ENCODE data around the gene USP44. TPM values are rescaled to one million over a fixed set of nuclear protein-coding genes. Genes with fewer than 3 reads are reported as not detected.

The USP44 gene
- total RNA-seq, 4 donors from 2014 or later, result 0.19 to 5.9 (median 0.50) TPM

DNA sequence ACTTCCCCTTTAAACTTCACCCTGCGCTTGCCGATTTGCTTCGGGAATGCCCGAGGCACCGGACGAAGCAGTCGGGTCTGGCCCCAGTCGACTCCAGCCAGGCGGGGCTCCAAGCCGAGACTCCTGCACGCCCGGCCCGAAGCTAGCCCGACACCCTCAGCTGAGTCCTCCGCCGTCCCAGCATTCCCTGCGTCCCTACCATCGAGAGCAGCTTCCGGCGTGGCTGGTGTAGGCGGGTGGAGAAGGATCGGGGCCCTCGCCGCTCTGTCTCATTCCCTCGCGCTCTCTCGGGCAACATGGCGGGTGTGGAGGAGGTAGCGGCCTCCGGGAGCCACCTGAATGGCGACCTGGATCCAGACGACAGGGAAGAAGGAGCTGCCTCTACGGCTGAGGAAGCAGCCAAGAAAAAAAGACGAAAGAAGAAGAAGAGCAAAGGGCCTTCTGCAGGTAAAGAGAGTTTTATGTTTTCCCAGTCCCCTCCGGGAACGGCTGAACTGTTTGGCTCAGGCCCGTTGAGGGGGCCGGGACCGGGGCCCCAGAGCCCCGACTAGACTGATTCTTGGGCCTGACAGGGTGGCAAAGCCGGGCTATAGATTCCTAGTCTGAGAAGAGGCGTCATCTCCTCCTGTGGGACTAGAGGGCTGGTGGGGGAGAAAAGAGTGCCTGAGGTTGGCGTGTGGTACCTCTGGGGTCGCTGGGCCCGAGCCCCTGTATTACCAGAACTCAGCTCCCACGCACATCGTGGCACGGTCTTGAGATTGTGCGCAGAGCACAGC lies 77.2 kb downstream of the USP44 start, which contains the start of gene METAP2:
TSS of gene METAP2 (plus strand) at position 269 of the 776 bp plus-strand sequence. CDS start at position 297, 28 bp downstream.
- WGBS, 2 donors, result 0% methylated on average over 7 to 17 of the region's 49 CpGs

DNA sequence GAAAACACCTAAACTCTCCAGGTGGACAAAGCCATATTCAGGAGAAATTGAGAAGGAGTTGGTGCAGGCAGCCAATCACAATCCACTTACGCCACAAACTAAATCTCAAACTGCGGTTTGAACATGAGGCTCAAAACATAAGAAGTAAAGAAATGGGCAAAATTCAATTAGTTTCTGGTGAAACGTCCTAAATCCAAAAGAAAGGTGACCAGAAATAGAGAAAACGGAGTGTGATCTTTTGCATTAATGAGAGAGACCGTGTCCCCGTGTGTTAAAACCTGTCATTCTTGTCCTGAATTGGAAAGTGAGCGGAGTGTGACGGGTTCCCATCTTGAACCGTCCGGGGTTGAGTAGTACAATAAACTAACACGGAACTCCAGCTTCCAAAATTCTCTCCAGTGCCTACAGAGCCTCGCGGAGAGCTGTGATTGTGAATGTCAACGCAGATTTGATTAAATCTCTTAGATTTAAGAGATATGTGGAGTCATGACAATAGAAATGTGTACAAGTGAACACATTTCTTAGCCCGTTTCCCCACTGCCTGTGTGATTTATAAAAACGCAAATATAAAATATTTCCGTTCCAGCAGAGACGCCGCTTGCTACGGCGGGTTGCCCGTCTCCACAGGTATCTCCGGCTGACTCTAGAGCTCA lies 77.9 kb downstream of the USP44 start:
- peaks cover 0 to 26% (median 10%) of the 10 kb centered on the region in 3 donors for H3K36me3 ChIP-seq
- 0% methylated on average over 22 to 23 of the region's 23 CpGs for WGBS, 2 donors
- peaks cover 0 to 45% (median 11%) of the 10 kb centered on the region in 3 donors for H3K4me1 ChIP-seq
- peak overlapping the region; percentile 94 to 96 (median 95) for H3K27ac ChIP-seq
- no peak for DNase-seq
- H3K9me3 ChIP-seq, result no peaks in the 10 kb centered on the region
- H3K27me3 ChIP-seq, result no peaks in the 10 kb centered on the region
- no peak for TF ChIP-seq POLR2A (IDR thresholded peaks at IDR 0.05)
- TF ChIP-seq, protein P1, sequence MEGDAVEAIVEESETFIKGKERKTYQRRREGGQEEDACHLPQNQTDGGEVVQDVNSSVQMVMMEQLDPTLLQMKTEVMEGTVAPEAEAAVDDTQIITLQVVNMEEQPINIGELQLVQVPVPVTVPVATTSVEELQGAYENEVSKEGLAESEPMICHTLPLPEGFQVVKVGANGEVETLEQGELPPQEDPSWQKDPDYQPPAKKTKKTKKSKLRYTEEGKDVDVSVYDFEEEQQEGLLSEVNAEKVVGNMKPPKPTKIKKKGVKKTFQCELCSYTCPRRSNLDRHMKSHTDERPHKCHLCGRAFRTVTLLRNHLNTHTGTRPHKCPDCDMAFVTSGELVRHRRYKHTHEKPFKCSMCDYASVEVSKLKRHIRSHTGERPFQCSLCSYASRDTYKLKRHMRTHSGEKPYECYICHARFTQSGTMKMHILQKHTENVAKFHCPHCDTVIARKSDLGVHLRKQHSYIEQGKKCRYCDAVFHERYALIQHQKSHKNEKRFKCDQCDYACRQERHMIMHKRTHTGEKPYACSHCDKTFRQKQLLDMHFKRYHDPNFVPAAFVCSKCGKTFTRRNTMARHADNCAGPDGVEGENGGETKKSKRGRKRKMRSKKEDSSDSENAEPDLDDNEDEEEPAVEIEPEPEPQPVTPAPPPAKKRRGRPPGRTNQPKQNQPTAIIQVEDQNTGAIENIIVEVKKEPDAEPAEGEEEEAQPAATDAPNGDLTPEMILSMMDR (IDR thresholded peaks at IDR 0.05), result no peak
- H3K4me3 ChIP-seq, result peak overlapping the region; percentile 68 to 86 (median 81)
- intact Hi-C loops (cut with DNase I), result no loop called here

More for the DNA sequence above, 77.2 kb downstream of the USP44 start, which contains the start of gene METAP2:
- peaks cover 0 to 33% (median 11%) of the 10 kb centered on the region in 3 donors for H3K36me3 ChIP-seq
- H3K4me1 ChIP-seq, result peaks cover 0 to 52% (median 11%) of the 10 kb centered on the region in 3 donors
- TF ChIP-seq POLR2A (IDR thresholded peaks at IDR 0.05), result peak in 3 of 4 donors; percentile 31 to 94 (median 93)
- TF ChIP-seq, protein P1 (IDR thresholded peaks at IDR 0.05), result peak in 2 of 6 experiments; percentile 4 to 11
- peak within 1 kb of the TSS; percentile 94 to 96 (median 95) for H3K27ac ChIP-seq
- no peaks in the 10 kb centered on the region for H3K9me3 ChIP-seq
- intact Hi-C loops (cut with DNase I), result no loop called here
- no peaks in the 10 kb centered on the region for H3K27me3 ChIP-seq
- H3K4me3 ChIP-seq, result peak within 1 kb of the TSS; percentile 68 to 86 (median 81)
- DNase-seq, result peak; percentile 75

DNA sequence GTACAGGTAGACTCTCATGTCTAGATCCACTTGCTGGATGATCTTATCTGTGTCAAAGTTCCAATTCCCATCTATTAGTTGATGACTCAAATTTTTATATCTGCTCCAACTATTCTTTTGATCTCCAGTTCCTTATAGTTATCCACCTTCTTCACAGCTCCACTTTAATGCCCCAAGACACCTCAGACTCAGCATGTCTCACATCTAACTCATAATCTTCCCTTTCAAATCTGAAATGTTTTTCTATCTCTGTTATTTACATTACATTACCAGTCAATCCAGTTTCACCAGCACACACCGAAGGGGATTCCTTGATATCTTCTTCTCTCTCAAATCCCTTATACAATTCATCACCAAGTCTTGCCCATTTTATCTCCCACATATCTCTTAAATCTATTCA lies 81.0 kb downstream of the USP44 start:
- intact Hi-C loops (cut with DNase I), result no loop called here
- no peak overlapping the region for H3K27ac ChIP-seq
- H3K36me3 ChIP-seq, result no peaks in the 10 kb centered on the region
- no peak for TF ChIP-seq POLR2A (IDR thresholded peaks at IDR 0.05)
- TF ChIP-seq, protein P1 (IDR thresholded peaks at IDR 0.05), result no peak
- no peaks in the 10 kb centered on the region for H3K9me3 ChIP-seq
- DNase-seq, result no peak
- H3K4me1 ChIP-seq, result peaks cover 0 to 15% (median 7%) of the 10 kb centered on the region in 3 donors
- 40 to 58% methylated on average over 1 of the region's 1 CpG for WGBS, 2 donors
- no peak overlapping the region for H3K4me3 ChIP-seq
- no peaks in the 10 kb centered on the region for H3K27me3 ChIP-seq

Other genes with a start within 250 kb of the USP44 start
- gene METAP2, start 77.3 kb downstream of the USP44 start, total RNA-seq, result 10 to 100 TPM; 52.1 to 83.1 (median 62.1) TPM
- 10 to 100 TPM in 2 of 4 donors, 1 to 10 TPM in 2; 5.0 to 22.5 (median 12.4) TPM for gene NTN4, start 239.3 kb upstream of the USP44 start, total RNA-seq